ENCODE results near the gene POU2F3. TPM values are rescaled to one million over a fixed set of nuclear protein-coding genes. Genes with fewer than 3 reads are reported as not detected.

POU2F3 gene
- total RNA-seq, 4 donors from 2014 or later = 0.27 to 0.46 TPM; not detected in 2

DNA sequence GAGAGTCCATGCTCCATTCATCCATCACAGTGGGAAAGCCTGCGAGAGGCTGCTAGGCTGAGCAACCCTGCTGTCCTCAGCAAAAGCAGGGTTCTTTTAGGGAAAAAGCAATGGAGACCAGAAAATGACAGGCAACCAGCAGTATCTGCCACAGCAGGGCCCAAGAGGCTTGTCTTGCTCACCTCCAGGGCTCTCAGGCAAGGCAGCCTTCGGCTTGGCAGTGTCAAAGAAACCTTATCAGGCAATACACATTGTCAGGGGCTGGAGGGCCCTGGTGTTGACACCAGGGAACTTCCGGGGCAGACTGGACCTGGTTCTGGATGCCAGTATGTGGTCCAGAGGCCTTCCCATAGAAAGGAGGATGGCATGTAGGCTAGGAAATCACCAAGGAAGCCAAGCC, 74.9 kb downstream of the POU2F3 start:
- H3K9me3 ChIP-seq = no peaks in the 10 kb centered on the region
- H3K27me3 ChIP-seq = no peaks in the 10 kb centered on the region
- no peak overlapping the region for H3K4me3 ChIP-seq
- no peak for ATAC-seq
- peaks cover 0 to 21% (median 9%) of the 10 kb centered on the region in 3 donors for H3K4me1 ChIP-seq
- no peaks in the 10 kb centered on the region for H3K36me3 ChIP-seq
- TF ChIP-seq POLR2A (IDR thresholded peaks at IDR 0.05) (no peak), EP300 (IDR thresholded peaks at IDR 0.05) (no peak), POLR2AphosphoS5 (IDR thresholded peaks at IDR 0.05) (no peak)
- TF ChIP-seq, protein P1, sequence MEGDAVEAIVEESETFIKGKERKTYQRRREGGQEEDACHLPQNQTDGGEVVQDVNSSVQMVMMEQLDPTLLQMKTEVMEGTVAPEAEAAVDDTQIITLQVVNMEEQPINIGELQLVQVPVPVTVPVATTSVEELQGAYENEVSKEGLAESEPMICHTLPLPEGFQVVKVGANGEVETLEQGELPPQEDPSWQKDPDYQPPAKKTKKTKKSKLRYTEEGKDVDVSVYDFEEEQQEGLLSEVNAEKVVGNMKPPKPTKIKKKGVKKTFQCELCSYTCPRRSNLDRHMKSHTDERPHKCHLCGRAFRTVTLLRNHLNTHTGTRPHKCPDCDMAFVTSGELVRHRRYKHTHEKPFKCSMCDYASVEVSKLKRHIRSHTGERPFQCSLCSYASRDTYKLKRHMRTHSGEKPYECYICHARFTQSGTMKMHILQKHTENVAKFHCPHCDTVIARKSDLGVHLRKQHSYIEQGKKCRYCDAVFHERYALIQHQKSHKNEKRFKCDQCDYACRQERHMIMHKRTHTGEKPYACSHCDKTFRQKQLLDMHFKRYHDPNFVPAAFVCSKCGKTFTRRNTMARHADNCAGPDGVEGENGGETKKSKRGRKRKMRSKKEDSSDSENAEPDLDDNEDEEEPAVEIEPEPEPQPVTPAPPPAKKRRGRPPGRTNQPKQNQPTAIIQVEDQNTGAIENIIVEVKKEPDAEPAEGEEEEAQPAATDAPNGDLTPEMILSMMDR (IDR thresholded peaks at IDR 0.05) = no peak
- H3K27ac ChIP-seq = no peak overlapping the region
- 70% methylated on average over 2 of the region's 3 CpGs; no CpG with 5 or more reads in 1 of the 2 donors for WGBS, 2 donors (ENCODE audit: low coverage in 1 of 2)

DNA sequence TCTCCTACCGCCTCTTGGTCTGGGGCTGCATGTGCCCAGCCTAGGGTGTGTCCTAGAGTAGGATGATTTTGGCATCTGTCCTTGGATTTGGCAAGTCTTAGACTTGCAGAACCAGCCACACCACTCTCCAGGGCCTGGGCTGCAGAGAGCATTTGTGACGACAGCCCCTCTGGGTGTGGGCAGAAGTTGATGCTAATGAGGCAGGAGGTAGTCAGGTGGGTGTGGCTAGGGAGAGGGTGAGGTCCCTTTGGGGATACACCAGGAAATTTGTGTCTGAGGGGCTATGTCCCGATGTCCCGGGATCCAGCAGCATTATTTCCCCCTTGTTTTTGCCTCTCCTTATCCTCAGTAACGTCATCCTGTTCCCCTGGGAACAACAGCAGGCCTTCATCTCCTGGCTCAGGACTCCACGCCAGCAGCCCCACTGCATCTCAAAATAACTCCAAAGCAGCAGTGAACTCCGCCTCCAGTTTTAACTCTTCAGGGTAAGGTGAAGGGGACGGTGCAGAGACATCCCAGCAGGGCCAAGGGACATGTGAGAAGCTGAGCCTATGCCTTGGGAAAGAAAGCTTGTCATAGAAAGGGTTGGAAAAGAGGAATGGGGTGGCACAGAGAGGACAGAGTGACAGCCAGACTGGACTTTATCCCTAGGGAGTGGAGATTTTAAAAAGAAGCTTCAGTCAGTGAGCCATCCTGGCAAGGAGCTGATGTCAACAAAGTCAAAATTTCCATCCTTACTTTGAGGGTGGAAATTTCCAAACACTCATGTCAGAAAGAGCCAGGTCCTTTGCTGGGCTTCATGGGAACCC, 77.1 kb downstream of the POU2F3 start:
- Histone ChIP-seq H3K27ac (peak overlapping the region in 3 of 4 donors; percentile 62 to 66 (median 65)), H3K4me3 (no peak overlapping the region), H3K36me3 (no peaks in the 10 kb centered on the region), H3K4me1 (peaks cover 0 to 21% (median 9%) of the 10 kb centered on the region in 3 donors), H3K9me3 (no peaks in the 10 kb centered on the region), H3K27me3 (no peaks in the 10 kb centered on the region)
- peak; percentile 64 for ATAC-seq
- WGBS, 2 donors (ENCODE audit: low coverage in 1 of 2) = 13 to 29% methylated on average over 2 to 3 of the region's 8 CpGs
- TF ChIP-seq EP300 (IDR thresholded peaks at IDR 0.05) (no peak), POLR2AphosphoS5 (IDR thresholded peaks at IDR 0.05) (no peak), POLR2A (IDR thresholded peaks at IDR 0.05) (no peak)
- TF ChIP-seq, protein P1 (IDR thresholded peaks at IDR 0.05) = no peak

DNA sequence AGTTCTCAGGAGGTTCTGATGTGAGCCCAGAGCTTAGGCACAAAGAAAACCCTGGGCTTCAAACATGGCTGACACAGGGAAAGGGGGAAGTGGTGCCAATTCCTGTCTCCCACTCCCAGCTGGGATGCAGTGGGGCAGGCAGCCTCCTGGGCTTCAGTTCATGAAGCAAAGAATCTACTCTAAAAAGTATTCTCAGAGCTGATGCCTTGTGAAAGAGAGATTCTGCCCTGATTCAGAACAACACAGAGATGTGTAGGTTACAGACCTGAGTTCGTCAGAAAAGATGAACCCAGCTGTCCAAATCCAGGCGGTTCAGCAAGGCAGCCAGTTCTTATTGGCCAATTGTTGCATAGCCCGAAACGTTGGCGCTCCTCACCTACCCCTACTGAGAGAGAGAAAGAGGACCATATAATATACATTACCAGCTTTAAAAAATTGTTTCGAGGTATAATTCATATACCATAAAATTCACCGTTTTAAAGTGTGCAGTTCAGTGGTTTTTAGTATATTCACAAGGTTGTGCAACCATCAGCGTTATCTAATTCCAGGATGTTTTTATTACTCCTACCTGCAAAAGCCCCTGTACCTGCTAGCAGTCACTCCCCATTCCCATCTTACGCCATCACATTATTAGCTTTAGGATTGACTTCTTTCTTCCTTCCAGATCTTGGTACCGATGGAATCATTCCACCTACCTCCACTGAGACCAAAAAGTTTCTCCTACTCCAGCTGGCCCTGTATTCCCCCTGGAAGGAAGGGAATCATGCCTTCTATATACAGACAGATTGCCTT, 77.9 kb downstream of the POU2F3 start:
- Histone ChIP-seq H3K4me3 (no peak overlapping the region), H3K27me3 (no peaks in the 10 kb centered on the region), H3K4me1 (peaks cover 0 to 21% (median 9%) of the 10 kb centered on the region in 3 donors), H3K9me3 (no peaks in the 10 kb centered on the region), H3K36me3 (no peaks in the 10 kb centered on the region), H3K27ac (peak overlapping the region in 3 of 4 donors; percentile 62 to 66 (median 65))
- TF ChIP-seq EP300 (IDR thresholded peaks at IDR 0.05) = no peak
- no peak for TF ChIP-seq POLR2A (IDR thresholded peaks at IDR 0.05)
- TF ChIP-seq, protein P1 (IDR thresholded peaks at IDR 0.05) = no peak
- no peak for TF ChIP-seq POLR2AphosphoS5 (IDR thresholded peaks at IDR 0.05)
- ATAC-seq = no peak
- 73 to 85% methylated on average over 6 to 7 of the region's 10 CpGs for WGBS, 2 donors (ENCODE audit: low coverage in 1 of 2)

DNA sequence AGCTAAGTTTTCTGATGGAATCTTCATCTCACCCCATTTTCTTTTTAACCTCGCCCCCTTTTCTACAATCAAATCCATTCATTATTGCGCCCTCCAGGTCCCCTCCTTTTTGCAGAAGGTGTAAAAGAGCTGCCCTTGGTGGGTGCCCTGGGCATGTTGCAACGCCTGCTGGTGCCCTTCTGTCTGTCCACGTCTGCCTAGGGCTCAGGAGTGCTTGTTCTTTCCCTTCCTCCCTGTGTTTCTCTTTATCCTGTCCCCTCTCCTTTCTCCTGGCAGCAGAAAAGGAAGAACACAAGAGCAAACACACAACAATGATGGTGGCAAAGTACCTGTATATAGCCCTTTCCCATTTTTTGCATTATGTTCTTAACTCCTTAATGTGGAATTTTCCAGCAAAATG, 79.0 kb downstream of the POU2F3 start:
- TF ChIP-seq, protein P1 (IDR thresholded peaks at IDR 0.05) = no peak
- no peak for TF ChIP-seq EP300 (IDR thresholded peaks at IDR 0.05)
- no peak for TF ChIP-seq POLR2AphosphoS5 (IDR thresholded peaks at IDR 0.05)
- no peak for TF ChIP-seq POLR2A (IDR thresholded peaks at IDR 0.05)
- Histone ChIP-seq H3K4me3 (no peak overlapping the region), H3K36me3 (no peaks in the 10 kb centered on the region), H3K9me3 (no peaks in the 10 kb centered on the region), H3K4me1 (peaks cover 0 to 21% (median 9%) of the 10 kb centered on the region in 3 donors), H3K27ac (no peak overlapping the region), H3K27me3 (no peaks in the 10 kb centered on the region)
- 89 to 92% methylated on average over 3 to 4 of the region's 4 CpGs for WGBS, 2 donors (ENCODE audit: low coverage in 1 of 2)
- ATAC-seq = no peak
